Vagina (tissue), 2 donors: ENCODE measurements around the gene TMEM213. TPM values are rescaled to one million over a fixed set of nuclear protein-coding genes. Genes with fewer than 3 reads are reported as not detected.

Experiments
- DNase-seq, 2 donors: peaks; one replicate each; pipeline ENCODE4 v3.0.0-alpha.2; 2017; ENCODE audit errors: extremely low spot score in 2 of 2
- H3K27ac ChIP-seq: fragments of 200-600 bp; sonication (generic); one replicate; pipeline ENCODE4 v1.5.1; 2019
- H3K27me3 ChIP-seq: fragments of 200-600 bp; sonication (generic); one replicate; pipeline ENCODE4 v1.5.1; 2019
- H3K36me3 ChIP-seq, 2 donors: fragments of 200-600 bp; sonication (generic); one replicate each; pipeline ENCODE4 v1.5.1; 2017 to 2019
- H3K4me1 ChIP-seq: fragments of 200-600 bp; sonication (generic); one replicate; pipeline ENCODE4 v1.5.1; 2019
- H3K4me3 ChIP-seq, 2 donors: fragments of 200-600 bp; sonication (generic); 1 replicate in 1 of 2; 2 replicates in 1 of 2; pipeline ENCODE4 v1.5.1; 2016 to 2019
- H3K9me3 ChIP-seq: fragments of 200-600 bp; sonication (generic); one replicate; pipeline ENCODE4 v1.5.1; 2019
- CTCF ChIP-seq, 3 experiments: fragments of 450-650 bp in 2 of 3; fragments of 200-600 bp in 1 of 3; sonication (generic) in 1 of 3; IDR thresholded peaks; one replicate each; pipeline ENCODE4 v1.5.1; 2017 to 2019; ENCODE audit warnings: antibody characterized with exemption in 3 of 3, mild to moderate bottlenecking in 2 of 3, moderate library complexity in 2 of 3
- POLR2A ChIP-seq, 2 donors: fragments of 450-650 bp; IDR thresholded peaks; one replicate each; pipeline ENCODE4 v1.6.1; 2017; ENCODE audit warnings: antibody characterized with exemption in 2 of 2, mild to moderate bottlenecking in 2 of 2, moderate library complexity in 2 of 2
- POLR2AphosphoS5 ChIP-seq, 2 donors: sonication (generic); formaldehyde crosslinking; IDR thresholded peaks; one replicate each; pipeline ENCODE4 v1.9.0; 2017; ENCODE audit warnings: antibody characterized with exemption in 2 of 2, mild to moderate bottlenecking in 2 of 2, low read depth in 1 of 2; ENCODE audit not compliant: insufficient read depth in 1 of 2
- intact Hi-C: fragments of 100-400 bp; cut with DNase I; formaldehyde crosslinking; loops from one replicate; pipeline ENCODE4 v1.15.1; 2023
- total RNA-seq: library from RNA; depleted of rRNA; stranded (reverse); fragments of >200 nt; gene quantifications from one replicate; pipeline ENCODE4 v1.2.3, GENCODE V29; 2016

Gene TMEM213
- total RNA-seq, 1 donor from 2014 or later = not detected

DNA sequence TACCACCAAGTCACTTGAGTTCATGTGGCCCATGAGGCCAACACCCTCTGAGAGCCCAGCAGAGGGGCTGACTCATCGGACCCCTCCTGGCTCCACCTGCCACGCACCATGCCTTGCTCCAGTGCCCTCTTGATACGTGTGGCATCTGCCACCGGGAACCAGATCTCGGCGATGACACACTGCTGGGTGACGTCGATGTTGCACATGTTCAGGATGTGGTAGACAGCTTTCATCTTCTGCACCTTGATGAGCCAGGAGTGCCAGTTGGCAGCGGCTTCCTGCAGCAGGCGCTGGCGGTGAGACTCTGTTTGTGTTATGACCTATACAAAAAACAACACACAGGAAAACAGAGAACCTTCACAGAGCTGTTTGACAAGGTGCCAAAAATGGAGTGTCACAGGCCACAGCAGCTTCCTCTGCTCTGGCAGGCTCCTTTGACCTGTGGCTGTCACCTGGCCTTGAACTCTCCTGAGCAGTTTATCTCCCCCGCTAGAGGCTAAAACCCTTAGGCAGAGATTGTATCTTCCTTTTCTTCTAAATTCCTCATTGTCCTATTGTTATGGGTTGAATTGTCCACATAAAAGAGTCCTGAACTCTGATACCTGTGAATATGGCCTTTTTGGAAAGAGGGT lies 45.2 kb upstream of the TMEM213 start:
- no peak for DNase-seq
- H3K27ac ChIP-seq = no peak overlapping the region
- TF ChIP-seq POLR2AphosphoS5 (IDR thresholded peaks at IDR 0.05; ENCODE audit: insufficient read depth in 1 of 2, low read depth in 1 of 2) = peak; percentile 38 to 78
- no peak for TF ChIP-seq CTCF (IDR thresholded peaks at IDR 0.05)
- TF ChIP-seq POLR2A (IDR thresholded peaks at IDR 0.05) = no peak
- H3K36me3 ChIP-seq = no peaks in the 10 kb centered on the region
- H3K4me1 ChIP-seq = no peaks in the 10 kb centered on the region
- no peaks in the 10 kb centered on the region for H3K27me3 ChIP-seq
- H3K4me3 ChIP-seq = no peak overlapping the region
- no peaks in the 10 kb centered on the region for H3K9me3 ChIP-seq
- intact Hi-C loops = no loop called here

DNA sequence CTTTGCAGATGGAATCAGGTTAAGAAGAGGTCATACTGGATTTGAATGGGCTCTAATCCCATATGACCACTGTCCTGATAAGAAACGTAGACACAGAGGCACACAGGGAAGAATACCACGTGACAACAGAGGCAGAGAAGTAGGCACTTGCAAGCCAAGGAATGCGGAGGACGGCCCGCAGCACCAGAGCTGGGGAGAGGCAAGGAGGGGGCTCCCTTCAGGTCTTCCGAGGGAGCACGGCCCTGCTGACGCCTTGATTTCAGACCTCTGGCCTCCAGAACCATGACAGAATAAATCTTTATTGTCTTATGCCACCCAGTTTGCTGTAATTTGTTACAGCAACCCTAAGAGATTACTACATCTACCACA lies 44.7 kb upstream of the TMEM213 start:
- TF ChIP-seq POLR2A (IDR thresholded peaks at IDR 0.05) = no peak
- no peak for TF ChIP-seq CTCF (IDR thresholded peaks at IDR 0.05)
- no peak for TF ChIP-seq POLR2AphosphoS5 (IDR thresholded peaks at IDR 0.05; ENCODE audit: insufficient read depth in 1 of 2, low read depth in 1 of 2)
- H3K36me3 ChIP-seq = no peaks in the 10 kb centered on the region
- intact Hi-C loops = no loop called here
- no peak overlapping the region for H3K27ac ChIP-seq
- DNase-seq = no peak
- no peaks in the 10 kb centered on the region for H3K4me1 ChIP-seq
- no peaks in the 10 kb centered on the region for H3K9me3 ChIP-seq
- H3K4me3 ChIP-seq = no peak overlapping the region
- H3K27me3 ChIP-seq = no peaks in the 10 kb centered on the region

DNA sequence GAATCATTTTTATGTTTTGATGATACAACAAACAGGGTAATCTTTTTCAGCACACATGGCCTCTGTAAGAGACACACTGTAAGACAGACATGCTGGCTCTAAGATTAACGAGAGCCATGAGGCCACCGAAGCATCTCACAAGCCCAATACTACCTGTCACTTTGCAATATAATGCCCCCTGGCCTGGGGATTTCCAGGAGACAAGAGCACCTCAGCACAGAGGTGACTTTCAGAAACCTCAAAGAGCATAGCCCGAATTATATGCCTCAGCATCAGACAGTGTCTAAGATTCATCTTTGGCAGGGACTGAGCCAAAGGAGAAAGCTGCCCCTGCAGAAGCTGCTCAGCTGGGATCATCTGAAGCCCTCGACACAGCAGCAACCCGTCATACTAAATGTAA lies 44.2 kb upstream of the TMEM213 start:
- Histone ChIP-seq H3K9me3 (no peaks in the 10 kb centered on the region), H3K27ac (no peak overlapping the region), H3K27me3 (no peaks in the 10 kb centered on the region), H3K4me3 (no peak overlapping the region), H3K4me1 (no peaks in the 10 kb centered on the region), H3K36me3 (no peaks in the 10 kb centered on the region)
- TF ChIP-seq POLR2AphosphoS5 (IDR thresholded peaks at IDR 0.05; ENCODE audit: insufficient read depth in 1 of 2, low read depth in 1 of 2) (no peak), CTCF (IDR thresholded peaks at IDR 0.05) (no peak), POLR2A (IDR thresholded peaks at IDR 0.05) (no peak)
- DNase-seq = no peak
- intact Hi-C loops = no loop called here

DNA sequence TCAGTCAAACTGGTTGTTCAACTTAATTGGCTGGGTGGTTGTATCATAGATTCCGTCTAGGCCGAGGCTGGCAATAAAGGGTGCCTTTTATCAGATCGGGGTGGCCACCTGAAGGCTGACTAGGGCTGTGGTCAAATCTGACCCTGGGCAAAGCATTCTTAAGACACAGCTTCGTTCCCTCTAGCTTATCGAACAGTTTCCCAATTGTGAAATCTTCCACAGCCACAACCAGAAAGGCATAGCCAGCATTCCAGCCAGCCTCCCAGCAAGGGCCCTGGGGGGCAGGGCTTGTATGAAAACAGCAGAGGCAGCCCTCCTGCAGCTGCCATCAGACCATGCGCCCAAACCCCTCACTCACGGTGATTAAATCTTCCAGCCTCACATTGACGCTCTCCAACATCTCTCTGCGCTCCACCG lies 42.5 kb upstream of the TMEM213 start:
- no peaks in the 10 kb centered on the region for H3K27me3 ChIP-seq
- no peak overlapping the region for H3K4me3 ChIP-seq
- no peak for DNase-seq
- H3K4me1 ChIP-seq = no peaks in the 10 kb centered on the region
- TF ChIP-seq POLR2AphosphoS5 (IDR thresholded peaks at IDR 0.05; ENCODE audit: insufficient read depth in 1 of 2, low read depth in 1 of 2) (no peak), POLR2A (IDR thresholded peaks at IDR 0.05) (no peak), CTCF (IDR thresholded peaks at IDR 0.05) (no peak)
- H3K27ac ChIP-seq = no peak overlapping the region
- intact Hi-C loops = no loop called here
- H3K36me3 ChIP-seq = no peaks in the 10 kb centered on the region
- no peaks in the 10 kb centered on the region for H3K9me3 ChIP-seq

DNA sequence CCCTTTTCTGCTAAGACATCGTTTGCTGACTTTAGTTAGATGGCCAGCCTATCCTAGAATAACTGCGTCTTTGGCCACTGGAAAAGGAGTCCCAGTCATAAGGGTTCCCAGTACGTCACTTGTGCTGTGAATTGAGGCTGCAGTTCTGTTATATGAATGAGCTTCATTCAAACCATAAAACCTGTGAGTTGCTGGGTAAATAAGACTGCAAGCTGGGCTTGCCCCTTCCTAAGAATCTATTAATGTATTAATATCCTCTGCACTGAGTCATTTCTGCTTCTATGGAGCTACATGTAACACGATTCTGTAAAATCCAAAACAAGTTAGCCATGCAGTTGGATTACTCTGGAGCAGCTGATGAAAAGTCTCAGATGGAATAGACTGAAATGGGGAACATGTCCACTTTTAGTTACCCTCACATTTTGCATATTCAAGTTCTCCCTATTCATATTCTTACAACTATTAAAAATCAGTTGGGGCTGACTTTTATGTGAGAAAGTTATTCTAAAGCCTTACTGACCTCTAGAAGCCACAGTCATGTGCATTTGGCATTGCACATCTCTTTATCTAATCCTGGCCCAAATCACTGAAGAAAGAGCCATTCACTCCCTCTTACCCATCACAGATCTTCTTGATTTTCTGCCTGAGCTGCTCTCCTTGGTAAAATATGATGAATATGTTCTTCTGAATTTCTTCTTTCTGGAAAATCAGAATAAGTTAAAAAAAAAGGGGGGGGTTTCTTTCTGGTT lies 41.8 kb upstream of the TMEM213 start:
- TF ChIP-seq POLR2A (IDR thresholded peaks at IDR 0.05) (no peak), CTCF (IDR thresholded peaks at IDR 0.05) (no peak), POLR2AphosphoS5 (IDR thresholded peaks at IDR 0.05; ENCODE audit: insufficient read depth in 1 of 2, low read depth in 1 of 2) (no peak)

More for the DNA sequence above, 41.8 kb upstream of the TMEM213 start:
- Histone ChIP-seq H3K36me3 (no peaks in the 10 kb centered on the region), H3K4me3 (no peak overlapping the region), H3K27me3 (no peaks in the 10 kb centered on the region), H3K27ac (no peak overlapping the region), H3K9me3 (no peaks in the 10 kb centered on the region), H3K4me1 (no peaks in the 10 kb centered on the region)
- intact Hi-C loops = no loop called here
- DNase-seq = no peak
